T-helper 1 cell (primary cell): ENCODE results near the gene SDC4.

Source experiments
- DNase-seq, 5 donors: peaks; one replicate each; pipeline ENCODE4 v3.0.0-alpha.2; 2012 to 2020

Gene SDC4

DNA sequence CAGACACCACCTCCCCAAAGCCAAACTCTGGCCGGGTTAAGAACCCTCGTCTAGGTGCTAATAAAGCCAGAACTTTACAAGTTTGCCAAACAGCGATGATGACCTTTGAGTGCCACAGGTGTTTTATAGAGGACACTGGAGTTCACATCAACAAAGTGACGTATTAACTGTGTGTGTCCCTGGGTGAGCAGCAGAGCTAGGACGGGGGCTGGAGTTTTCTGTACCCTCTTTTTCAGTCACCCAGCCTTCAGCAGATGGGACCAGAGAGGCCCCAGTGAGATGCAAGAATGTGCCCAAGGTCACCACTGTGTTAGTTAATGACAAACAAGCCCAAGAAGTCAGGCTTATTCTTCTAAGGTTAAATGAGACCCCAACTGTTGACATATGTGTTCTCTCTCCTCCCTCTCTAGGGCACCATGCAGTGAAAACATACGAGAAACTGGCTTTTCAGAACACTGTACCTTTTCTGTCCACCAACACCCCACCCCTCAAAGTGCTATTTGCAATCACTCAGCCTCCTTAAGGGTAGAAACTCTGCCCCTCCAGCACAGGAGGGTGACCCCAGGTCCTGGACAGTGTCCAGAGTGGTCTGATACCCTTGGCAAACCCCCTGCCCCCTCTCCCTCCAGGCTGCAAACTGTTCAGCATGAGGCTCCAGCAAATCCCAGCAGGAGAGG is 5.2 kb downstream of the SDC4 start:
- DNase-seq: no peak

- no peak for DNase-seq
These were observed 6.0 kb downstream of the SDC4 start for GRCh38 chr20:45341939-45342854.

- DNase-seq: no peak
These were observed 6.7 kb downstream of the SDC4 start for GRCh38 chr20:45341579-45341938.

DNA sequence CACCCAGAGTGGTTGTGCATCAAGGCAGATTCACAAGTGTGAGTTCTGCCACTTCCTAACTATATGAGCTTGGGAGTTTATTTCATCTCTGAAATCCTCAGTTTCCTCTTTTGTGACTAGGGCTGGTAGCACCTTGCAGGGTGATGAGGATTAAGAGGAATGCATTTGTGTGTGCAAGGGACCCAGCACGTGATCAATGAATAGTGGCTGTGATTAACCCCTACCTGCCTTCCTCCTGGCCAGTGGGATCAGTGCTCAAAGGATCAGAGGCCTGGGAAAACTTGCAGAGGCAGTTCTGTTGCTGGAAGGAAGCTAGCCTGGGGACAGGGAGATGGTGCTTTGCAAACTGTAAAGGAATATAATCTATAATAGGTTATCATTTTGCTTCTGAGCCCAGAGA is 7.3 kb downstream of the SDC4 start:
- DNase-seq: no peak

- DNase-seq: no peak
These were observed 7.9 kb downstream of the SDC4 start for GRCh38 chr20:45340236-45340847.

DNA sequence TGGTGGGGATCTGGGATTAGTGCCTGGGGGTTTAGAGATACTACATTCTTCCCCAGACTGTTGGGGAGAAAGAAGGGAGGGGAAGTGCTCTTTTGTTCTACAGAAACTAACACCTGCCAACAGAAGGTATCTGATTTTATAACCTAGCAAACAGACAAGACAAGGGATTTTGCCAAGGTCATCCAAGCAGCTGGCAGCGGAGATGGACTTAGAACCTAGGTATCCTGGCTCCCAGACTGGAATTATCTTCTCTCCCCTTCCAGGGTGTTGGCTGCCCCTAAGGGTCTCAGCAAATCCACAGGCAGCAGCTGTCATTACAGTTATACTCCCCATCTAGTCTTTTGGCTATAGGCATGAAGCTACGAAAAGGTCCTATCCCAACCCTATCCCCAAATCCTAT is 8.4 kb downstream of the SDC4 start:
- no peak for DNase-seq

GRCh38 chr20:45339084-45339483 is 9.1 kb downstream of the SDC4 start:
- DNase-seq: no peak

GRCh38 chr20:45338121-45339030 is 9.8 kb downstream of the SDC4 start:
- DNase-seq: no peak

DNA sequence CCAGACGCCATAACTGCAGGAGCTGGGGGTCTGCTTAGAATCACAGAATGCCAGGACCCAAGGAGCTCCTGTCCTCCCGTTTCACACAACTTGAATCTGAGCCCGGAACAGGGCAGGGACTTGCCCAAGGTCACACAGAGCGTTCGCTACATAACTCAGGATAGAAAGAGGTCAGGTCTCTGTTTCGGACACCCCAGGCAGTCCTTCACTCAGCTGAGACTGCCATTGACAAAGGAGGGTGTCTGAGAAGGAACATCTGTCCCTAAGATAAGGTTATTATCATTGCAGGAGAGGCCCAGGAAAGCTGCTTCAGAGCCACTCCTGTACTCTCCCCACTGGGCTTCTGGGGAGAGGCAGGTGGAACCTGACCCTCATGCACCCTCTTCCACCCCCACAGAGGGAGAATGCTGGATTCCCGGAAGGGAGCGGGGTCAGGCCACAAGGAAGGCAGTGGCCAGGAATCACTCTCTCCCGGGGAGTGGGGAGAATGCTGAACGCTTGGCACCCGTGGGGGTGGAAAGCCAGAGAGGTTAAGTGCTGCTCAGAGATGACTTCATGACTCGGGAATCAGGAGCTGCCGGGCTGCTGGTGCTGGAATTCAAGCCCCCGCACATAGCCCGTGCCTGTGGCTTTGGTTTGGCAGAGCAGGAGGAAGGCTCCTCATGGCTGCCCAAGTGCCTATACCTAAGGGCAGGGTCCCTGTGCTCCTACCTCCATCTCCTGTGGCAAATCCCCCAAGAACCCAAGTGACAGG is 10.7 kb downstream of the SDC4 start:
- DNase-seq: no peak

GRCh38 chr20:45336530-45337366 is 11.5 kb downstream of the SDC4 start:
- DNase-seq: no peak

- no peak for DNase-seq
These were observed 17.7 kb downstream of the SDC4 start for GRCh38 chr20:45330476-45330875.

DNA sequence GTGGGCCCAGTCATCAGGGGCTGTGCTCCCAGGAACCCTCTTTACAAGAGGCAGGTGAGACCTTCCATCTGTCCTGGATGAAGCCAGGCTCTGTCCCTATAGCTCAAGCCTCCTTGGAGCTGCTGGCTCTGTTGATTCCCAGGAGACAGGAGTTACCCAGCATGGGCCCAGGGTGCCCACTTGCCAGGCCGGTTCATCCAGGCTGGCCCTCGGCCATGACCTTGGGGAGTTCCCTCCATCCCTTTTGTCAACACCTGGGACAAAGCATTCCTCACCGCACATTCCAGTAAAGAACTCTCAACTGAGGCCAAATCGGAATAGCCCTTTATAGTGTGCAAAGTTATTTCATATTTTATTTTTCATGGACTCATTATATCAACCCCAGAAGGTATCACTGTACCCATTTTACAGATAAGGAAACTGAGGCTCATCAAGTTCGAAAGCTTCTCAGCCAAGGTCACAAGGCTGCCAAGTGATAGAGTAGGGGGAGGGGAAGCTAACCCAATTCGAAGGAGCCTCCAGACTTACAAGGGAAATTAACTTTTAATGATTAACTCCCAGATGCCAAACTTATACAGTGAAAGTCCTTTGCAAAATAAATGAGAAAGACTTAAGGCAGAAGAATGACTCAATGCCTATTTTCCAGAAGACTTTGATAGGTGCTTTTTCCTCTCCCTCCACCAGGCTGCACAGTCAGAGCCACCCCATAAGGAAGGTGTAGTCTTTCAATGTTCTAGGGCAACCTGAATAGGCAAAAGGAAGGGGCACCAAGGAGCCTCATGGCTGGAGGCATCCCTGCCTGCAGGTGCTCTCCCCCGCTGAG is 18.5 kb downstream of the SDC4 start:
- no peak for DNase-seq

GRCh38 chr20:45328451-45328850 is 19.8 kb downstream of the SDC4 start:
- no peak for DNase-seq

- no peak for DNase-seq
These were observed 22.9 kb downstream of the SDC4 start for GRCh38 chr20:45325371-45325770.

DNA sequence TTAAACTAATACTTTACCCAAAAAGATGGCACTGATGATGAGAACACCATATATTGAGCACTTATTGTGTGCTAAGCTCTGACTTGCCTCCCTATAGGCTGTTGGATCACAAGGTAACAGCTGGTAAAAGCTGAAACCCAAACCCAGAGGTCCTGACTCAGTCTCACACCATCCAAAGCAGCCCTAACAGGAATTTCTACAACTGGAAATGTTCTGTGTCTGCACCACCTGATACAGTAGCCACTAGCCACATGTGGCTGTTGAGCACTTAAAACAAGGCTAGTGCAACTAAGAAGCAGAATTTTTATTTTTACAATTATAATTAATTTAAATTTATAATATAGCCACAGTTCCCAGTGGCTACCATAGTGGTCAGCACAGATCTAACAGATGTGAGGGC is 24.5 kb downstream of the SDC4 start:
- no peak for DNase-seq

DNA sequence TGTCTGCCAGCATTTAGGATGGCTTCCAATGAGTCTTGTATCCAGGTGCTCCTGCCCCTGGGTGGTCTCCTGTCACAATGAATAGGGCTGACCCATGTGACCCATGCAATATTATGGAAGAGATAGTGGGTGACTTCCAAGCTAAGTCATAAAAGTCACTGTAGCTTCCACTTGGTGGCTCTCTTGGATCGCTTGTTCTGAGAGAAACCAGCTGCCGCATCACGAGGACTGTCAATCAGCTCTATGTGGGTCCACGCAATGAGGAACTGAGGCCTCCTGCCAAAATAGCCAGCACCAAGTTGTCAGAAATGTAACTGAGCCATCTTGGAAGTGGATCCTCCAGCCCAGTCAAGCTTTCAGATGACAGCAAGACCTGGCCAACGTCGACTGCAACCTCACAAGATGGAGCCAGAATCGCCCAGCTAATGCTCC is 25.3 kb downstream of the SDC4 start:
- no peak for DNase-seq

DNA sequence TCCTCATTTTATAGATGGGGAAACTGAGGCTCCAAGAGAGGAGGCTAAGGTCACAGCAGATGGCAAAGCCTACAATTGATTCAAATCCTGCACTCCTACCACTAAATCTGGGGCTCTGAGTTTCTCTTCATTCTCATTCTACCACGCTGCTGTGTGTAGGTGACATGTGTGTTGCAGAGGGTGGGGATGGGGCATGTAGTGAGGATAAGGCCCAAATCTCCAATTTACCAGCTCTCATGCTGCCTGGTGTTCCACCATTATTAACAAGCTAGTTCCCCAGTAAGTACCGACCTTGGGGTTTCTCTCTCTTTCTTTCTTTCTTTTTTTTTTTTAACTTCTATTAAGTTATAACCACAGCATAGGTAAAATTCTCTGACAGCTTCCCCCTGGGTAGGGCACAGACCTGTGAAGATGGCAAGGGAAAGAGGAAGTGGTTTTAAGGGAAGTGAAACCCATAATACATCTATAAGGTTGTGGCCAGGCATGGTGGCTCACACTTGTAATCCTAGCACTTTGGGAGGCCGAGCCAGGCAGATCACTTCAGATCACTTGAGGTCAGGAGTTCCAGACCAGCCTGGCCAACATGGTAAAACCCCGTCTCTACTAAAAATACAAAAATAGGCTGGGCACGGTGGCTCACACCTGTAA is 27.2 kb downstream of the SDC4 start:
- DNase-seq: peak in 1 of 5 donors; percentile 68

GRCh38 chr20:45318948-45319347 is 29.3 kb downstream of the SDC4 start:
- DNase-seq: no peak

DNA sequence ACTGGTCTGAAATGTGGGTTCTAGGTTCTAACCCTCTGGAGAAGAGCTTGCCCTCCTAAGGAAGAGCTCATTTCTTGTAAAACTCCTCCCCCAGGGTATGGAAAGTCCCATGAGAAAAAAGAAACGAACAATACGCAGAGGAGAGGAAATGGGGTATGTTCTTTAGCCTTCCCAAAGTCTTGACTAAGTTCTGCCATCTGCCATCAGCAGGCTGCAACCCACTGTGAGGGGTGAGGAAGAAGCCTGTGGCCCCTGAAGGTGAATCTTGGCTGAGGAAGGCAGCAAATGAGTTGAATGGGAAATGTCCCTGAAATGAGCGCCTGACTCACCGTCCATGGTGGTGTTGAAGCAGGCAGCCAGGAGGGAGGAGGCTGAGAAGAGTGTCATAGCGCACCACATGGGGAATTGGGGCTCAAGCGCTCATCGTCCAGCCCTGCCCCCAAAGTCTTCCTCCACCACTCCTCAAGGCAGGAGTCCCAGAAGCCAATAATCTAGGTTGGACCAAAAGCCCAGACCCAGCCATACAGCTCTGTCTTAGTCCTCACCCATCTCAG is 29.8 kb downstream of the SDC4 start:
- peak in 1 of 5 donors; percentile 43 for DNase-seq
